ENCODE results near the gene PCNA.

The PCNA gene

DNA sequence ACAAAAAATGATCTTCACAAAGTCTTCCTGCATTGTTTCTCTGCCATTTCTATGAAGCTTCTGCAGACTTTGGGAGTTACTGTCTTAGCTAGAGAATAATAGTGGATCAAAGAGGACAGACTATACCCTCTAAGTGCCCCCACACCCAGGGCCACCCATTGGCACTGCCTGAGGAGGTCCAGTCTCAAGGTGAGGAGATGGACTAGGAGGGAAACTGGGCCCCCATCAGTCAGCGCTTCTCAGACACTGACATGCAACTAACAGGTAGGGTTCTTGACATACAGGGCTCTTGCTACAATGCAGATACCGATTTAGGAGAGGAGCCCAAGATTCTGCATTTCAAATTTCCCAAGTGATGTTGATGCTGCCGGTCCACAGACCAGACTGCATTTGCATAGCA lies 24.3 kb downstream of the PCNA start:
- CTCF ChIA-PET, result interaction anchor here (0.7 to 1.0 kb wide), 2 partner anchors 204 to 333 kb away, joined by 3 read pairs; no protein-coding TSS in a partner anchor
- DNase-seq (ENCODE audit: low spot score), result no peak
- 0 out of 2 replicates have a peak overlapping the region, but pooled peaks have one; percentile 14 for H3K27ac ChIP-seq
- no peak for TF ChIP-seq CTCF (conservative IDR thresholded peaks at IDR 0.05; ENCODE audit: low read depth)
- POLR2A ChIA-PET (ENCODE audit: low non-redundant PET), result no interaction called here

- ChIA-PET CTCF (no interaction called here), POLR2A (ENCODE audit: low non-redundant PET) (no interaction called here)
- TF ChIP-seq CTCF (conservative IDR thresholded peaks at IDR 0.05; ENCODE audit: low read depth), result no peak
- H3K27ac ChIP-seq, result no peak overlapping the region
- no peak for DNase-seq (ENCODE audit: low spot score)
Observed at GRCh38 chr20:5092765-5093339, 26.9 kb downstream of the PCNA start.

DNA sequence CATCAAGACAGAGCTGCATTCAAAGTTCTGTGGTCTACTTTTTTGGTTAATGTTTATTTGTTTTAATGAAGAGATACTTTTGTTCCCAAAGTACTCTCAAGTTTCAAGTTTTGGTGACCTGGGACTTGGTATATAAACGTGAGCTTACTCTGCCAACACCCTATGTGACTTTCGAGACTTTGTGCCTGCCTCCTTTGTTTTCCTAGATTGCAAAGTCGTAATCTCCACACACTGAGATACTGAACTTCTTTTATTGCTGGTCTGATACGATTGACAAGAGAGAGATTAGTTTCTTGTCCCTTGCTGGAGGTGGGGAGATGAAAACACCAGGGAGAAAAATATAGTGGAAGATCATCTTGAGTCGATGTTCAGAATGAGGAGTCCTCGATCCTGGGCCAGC lies 27.9 kb downstream of the PCNA start:
- CTCF ChIA-PET, result no interaction called here
- no peak overlapping the region for H3K27ac ChIP-seq
- TF ChIP-seq CTCF (conservative IDR thresholded peaks at IDR 0.05; ENCODE audit: low read depth), result no peak
- no peak for DNase-seq (ENCODE audit: low spot score)
- POLR2A ChIA-PET (ENCODE audit: low non-redundant PET), result no interaction called here

- POLR2A ChIA-PET (ENCODE audit: low non-redundant PET), result no interaction called here
- TF ChIP-seq CTCF (conservative IDR thresholded peaks at IDR 0.05; ENCODE audit: low read depth), result no peak
- no peak overlapping the region for H3K27ac ChIP-seq
- CTCF ChIA-PET, result no interaction called here
- DNase-seq (ENCODE audit: low spot score), result no peak
Observed at GRCh38 chr20:5090191-5090590, 29.6 kb downstream of the PCNA start.

GRCh38 chr20:5088688-5089087 lies 31.1 kb downstream of the PCNA start:
- no peak overlapping the region for H3K27ac ChIP-seq
- ChIA-PET CTCF (interaction anchor here (0.6 to 0.8 kb wide), 2 partner anchors 192 to 242 kb away, joined by 4 to 6 read pairs; no protein-coding TSS in a partner anchor), POLR2A (ENCODE audit: low non-redundant PET) (no interaction called here)
- no peak for DNase-seq (ENCODE audit: low spot score)
- no peak for TF ChIP-seq CTCF (conservative IDR thresholded peaks at IDR 0.05; ENCODE audit: low read depth)

DNA sequence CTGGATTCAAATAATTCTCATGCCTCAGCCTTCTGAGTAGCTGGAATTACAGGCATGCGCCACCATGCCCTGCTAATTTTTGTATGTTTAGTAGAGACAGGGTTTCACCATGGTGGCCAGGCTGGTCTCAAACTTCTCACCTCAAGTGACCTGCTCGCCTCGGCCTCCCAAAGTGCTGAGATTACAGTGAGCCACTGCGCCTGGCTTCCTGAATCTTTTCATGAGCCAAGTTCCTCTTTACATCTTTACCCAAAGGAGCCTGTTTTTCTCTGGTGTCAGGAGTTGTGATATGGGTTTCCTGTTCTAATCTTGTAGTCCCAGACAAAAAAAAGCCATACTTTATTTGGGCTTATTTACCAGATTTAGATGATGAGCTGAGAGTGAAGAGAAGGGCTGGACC lies 34.4 kb downstream of the PCNA start:
- POLR2A ChIA-PET (ENCODE audit: low non-redundant PET), result no interaction called here
- TF ChIP-seq CTCF (conservative IDR thresholded peaks at IDR 0.05; ENCODE audit: low read depth), result no peak
- DNase-seq (ENCODE audit: low spot score), result no peak
- CTCF ChIA-PET, result no interaction called here
- H3K27ac ChIP-seq, result peak overlapping the region; percentile 35; the same call in 1 of the 2 replicates

All from RWPE1 (cell line).